Measurements from ENCODE around the gene SMIM24.

GRCh38 chr19:3496392-3497273 lies 16.3 kb upstream of the SMIM24 start:
- TF ChIP-seq POLR2AphosphoS5 (IDR thresholded peaks at IDR 0.05; ENCODE audit: low read length), result no peak
- TF ChIP-seq E2F4 (IDR thresholded peaks at IDR 0.05; ENCODE audit: low read depth, low read length), result no peak
- TF ChIP-seq, protein P1, sequence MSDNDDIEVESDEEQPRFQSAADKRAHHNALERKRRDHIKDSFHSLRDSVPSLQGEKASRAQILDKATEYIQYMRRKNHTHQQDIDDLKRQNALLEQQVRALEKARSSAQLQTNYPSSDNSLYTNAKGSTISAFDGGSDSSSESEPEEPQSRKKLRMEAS (IDR thresholded peaks at IDR 0.05; ENCODE audit: low read depth, low read length), result no peak
- TF ChIP-seq SIN3A (IDR thresholded peaks at IDR 0.05; ENCODE audit: low read depth, low read length), result no peak
- no peak for TF ChIP-seq RUNX3 (IDR thresholded peaks at IDR 0.05; ENCODE audit: low read length)
- TF ChIP-seq CTCF (IDR thresholded peaks at IDR 0.05 in 2 of 3, conservative IDR thresholded peaks at IDR 0.05 in 1 of 3; ENCODE audit: control insufficient read depth in 2 of 3, extremely low read depth in 1 of 3, insufficient read depth in 1 of 3, low read depth in 3 of 3, low read length in 3 of 3), result no peak
- TF ChIP-seq NKRF (conservative IDR thresholded peaks at IDR 0.05), result no peak
